Activated CD8-positive, alpha-beta memory T cell treated with anti-CD3 and anti-CD28 coated beads for 24 hours (primary cell): ENCODE measurements around the gene PVR.
"Not testable (repeated sequence)": the region's sequence is repeated elsewhere in the genome, so short reads cannot be mapped to it uniquely, and the experiment has no call there.

Experiments
- DNase-seq: peaks from one replicate; pipeline ENCODE4 v3.0.0-alpha.2; 2020

Gene PVR

DNA sequence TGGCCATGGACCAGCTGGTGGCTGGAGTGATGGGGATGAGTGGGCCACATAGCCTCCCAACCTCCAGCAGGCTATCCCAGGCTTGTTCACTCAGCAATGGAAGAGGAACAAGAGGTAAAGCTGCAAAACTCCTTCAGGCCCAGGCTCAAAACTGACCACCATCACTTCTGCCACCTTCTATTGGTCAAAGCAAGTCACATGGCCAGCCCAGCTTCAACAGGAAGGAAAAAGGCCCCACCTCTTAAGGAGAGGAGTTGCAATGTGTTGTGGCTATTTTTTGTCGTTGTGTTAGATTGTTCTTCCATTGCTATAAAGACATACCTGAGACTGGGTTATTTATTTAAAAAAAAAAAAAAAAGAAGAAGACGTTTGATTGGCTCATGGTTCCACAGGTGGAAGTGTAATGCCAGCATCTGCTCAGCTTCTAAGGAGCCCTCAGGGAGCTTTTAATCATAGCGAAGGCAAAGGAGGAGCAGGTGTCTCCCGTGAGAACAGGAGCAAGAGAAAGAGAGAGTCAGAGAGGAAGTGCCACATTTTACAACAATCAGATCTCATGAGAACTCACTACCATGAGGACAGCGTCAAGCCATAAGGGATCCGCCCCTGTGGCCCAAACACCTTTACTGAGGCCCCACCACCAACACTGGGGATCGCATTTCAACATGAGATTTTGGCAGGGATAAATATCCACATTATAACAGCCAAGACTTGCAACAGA, 24.9 kb upstream of the PVR start:
- no peak for DNase-seq

DNA sequence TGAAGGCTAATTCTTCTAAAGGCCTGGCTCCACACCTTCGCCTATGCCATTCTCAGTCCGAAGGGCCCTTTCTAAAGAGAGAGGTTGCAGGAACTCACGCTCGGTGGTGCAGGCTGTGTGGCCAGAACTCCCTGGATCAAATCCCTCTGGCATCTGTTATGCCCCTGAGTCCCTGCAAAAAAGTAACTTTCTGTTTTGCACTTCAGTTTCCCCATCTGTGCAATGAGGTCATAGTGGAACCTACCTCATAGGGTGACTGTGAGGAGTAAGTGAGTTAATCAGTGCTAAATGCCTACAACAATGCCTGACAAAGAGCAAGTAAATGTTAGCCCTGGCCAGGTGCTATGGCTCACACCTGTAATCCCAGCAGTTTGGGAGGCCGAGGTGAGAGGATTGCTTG, 23.0 kb upstream of the PVR start:
- no peak for DNase-seq

DNA sequence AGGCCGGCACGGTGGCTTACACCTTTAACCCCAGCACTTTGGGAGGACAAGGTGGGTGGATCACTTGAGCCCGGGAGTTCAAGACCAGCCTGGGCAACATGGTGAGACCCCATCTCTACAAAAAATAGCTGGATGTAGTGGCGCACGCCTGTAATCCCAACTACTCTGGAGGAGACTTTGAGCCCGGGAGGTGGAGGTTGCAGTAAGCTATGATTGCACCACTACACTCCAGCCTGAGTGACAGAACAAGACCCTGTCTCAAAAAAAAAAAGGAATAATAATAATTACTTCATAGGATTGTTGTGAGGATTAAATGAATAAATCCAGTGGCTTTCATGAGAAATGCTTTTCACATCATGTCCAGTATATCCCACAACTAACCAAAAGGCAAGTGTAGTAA, 22.3 kb upstream of the PVR start:
- DNase-seq, result no peak

DNA sequence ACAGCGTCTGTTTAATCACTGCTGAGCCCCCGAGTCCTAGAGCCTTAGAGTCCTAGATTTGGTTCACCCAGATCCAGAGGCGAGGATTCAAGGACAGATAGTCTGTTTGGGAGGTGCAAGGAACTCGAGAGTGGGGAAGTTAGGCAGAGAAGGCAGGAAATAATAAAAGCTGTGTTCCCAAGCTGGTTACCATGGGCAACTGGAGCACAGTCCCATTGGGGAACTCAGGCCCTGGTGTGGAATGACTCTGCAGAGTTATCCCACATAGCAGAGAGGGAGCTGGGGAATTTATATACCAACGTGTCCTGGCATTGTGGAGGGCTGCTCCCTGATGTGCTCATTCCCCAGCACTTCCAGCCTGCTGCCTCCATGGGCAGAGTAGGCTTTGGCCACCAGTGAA, 20.6 kb upstream of the PVR start:
- DNase-seq, result no peak

DNA sequence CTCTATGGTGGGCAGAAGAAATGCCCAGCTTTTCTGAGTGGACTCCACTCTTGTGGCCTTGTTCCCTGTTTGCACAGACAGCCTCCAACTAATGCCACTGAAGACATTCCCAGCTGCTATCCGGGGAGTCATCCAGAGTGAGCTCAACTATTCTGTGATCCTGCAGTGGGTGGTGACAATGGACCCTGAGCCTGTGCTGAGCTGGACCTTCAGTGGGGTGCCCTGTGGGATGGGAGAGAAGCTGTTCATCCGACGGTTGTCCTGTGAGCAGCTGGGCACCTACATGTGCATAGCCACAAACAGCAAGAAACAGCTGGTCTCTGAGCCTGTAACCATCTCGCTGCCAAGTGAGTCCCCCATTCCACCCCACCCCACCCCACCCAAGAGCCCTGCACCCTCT, 20.1 kb upstream of the PVR start:
- no peak for DNase-seq

DNA sequence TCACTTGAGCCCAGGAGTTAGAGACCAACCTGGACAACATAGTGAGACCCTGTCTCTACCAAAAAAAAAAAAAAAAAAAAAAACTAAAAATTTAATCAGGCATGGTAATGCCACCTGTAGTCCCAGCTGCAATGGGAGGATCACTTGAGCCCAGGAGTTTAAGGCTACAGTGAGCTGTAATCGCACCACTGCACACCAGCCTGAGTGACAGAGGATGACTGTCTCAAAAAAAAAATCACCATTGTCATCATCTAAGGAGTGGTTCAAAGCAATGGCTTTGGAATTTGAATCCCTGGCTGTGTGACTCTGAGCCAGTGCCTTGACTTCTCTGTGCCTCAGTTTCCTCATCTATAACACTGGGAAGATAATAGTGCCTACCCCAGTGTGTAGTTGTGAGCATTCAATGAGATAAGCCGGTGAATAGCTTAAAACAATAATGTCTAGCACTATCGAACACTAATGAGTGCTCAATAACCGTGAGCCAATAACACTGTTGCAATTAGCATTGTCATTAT, 18.8 kb upstream of the PVR start:
- no peak for DNase-seq

DNA sequence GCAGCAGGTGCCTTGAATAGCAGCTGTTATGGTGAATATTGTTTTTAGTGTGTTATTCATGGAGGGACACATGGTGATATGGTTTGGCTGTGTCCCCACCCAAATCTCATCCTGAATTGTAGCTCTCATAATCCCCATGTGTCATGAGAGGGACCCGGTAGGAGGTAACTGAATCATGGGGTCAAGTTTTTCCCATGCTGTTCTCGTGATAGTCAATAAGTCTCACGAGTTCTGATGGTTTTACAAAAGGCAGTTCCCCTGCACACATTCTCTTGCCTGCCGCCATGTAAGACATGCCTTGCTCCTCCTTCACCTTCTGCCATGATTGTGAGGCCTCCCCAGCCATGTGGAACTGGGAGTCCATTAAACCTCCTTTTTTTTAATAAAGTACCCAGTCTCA, 18.1 kb upstream of the PVR start:
- DNase-seq, result not testable (repeated sequence)

DNA sequence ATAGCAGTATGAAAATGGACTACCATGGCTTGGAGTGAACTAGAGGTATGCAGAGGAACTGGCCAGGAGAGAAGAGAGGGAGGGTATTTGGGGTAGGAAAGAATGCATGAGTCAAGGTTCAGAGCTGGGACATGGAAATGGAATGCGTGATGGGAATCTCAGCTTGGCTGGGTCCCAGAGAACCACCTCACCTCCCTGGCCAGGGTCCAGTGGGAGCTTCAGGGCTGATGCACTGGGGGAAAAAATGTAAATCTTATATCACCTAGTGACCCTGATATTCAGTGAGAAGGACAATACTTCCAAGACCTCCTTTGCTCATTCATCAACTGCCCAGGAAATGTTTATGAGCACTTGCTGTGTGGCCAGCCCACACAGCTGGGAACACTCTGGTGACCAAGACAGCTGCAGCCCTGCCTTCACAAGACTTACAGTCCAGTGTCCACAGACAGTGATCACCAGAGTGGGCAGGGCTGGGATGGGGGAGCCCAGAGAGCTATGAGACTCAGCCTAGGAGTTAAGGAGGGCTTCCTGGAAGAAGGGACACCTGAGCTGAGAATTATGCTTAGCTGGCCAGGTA, 17.6 kb upstream of the PVR start:
- DNase-seq, result no peak

DNA sequence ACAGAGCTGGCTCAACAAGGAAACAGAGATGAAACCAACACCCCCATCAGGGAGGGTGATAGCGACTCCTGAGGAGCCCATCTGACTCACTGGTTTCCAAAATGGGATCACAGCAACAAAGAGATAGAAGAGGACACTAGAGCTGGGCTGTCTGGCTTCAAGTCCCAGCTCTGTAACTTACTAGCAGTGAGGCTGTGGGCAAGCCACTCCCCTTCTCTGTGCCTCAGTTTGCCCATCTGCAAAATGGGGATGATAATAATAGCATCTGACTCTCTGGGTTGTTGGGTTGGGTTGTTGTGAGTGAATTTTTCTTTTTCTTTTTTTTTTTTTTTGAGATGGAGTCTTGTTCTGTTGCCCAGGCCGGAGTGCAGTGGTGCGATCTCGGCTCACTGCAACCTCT, 16.1 kb upstream of the PVR start:
- DNase-seq, result no peak

DNA sequence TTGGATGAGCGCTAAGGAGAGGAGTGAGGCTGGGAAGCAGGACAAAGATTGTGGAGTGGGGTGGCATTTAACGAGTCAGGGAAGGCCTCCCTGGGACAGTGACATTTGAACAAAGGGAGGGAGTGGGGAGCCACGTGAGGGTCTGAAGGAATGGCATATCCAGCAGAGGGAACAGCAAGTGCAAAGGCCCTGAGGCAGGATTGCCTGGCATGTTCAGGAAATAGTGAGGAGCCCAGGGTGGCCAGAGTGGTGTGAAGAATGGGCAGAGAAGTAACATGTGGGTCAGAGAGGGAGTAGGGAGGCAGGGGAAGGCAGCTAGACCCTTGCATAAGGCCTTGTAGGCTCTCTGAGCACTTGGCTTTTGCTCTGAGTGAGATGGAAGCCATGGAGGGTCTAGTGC, 14.9 kb upstream of the PVR start:
- no peak for DNase-seq

DNA sequence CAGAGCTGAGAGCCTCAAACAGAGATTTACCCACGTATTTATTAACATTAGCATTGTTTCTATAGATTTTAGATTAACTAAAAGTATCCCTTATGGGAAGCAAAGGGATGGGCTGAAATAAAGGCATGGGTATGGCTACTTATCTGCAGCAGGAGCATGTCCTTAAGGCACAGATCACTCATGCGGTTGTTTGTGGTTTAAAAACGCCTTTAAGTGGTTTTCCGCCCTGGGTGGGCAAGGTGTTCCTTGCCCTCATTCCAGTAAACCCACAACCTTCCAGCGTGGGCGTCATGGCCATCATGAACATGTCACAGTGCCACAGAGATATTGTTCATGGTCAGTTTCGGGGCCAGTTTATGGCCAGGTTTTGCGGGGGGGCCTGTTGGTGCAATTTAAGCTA, 12.1 kb upstream of the PVR start:
- not testable (repeated sequence) for DNase-seq

DNA sequence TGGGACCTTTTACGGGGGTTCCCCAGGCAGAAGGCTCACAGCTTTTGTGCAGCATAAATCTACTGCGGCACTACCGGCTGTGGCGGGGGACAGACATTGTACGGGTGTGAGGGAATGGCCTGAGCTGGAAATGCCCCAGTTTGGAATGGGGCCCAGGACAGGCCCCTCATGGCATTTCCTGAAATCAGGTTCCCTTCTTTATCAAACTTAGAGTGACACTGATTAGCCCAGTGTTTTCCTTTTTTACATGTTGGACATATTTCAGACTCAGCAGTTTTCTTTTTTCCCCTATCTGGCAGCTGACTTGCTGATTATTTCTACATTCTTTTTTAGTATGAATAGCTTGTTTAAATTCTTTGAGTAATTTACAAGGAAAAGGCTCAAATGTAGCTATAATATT, 9.7 kb upstream of the PVR start:
- DNase-seq, result not testable (repeated sequence)

DNA sequence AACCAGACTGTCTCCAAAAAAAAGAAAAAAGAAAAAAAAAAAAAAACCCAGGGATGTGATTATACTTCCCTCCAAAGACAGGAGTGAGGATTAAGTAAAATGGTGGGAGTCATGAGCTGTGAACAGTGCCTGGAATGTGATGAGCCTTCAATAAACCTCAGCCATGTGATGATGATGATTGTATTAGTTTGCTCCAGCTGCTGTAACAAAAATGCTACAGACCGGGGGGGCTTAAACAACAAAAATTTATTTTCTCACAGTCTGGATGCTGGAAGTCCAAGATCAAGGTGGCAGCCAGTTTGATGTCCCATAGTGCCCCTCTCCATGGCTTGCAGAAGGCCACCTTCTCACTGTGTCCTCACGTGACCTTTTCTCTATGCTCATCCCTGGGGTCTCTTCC, 8.9 kb upstream of the PVR start:
- no peak for DNase-seq

DNA sequence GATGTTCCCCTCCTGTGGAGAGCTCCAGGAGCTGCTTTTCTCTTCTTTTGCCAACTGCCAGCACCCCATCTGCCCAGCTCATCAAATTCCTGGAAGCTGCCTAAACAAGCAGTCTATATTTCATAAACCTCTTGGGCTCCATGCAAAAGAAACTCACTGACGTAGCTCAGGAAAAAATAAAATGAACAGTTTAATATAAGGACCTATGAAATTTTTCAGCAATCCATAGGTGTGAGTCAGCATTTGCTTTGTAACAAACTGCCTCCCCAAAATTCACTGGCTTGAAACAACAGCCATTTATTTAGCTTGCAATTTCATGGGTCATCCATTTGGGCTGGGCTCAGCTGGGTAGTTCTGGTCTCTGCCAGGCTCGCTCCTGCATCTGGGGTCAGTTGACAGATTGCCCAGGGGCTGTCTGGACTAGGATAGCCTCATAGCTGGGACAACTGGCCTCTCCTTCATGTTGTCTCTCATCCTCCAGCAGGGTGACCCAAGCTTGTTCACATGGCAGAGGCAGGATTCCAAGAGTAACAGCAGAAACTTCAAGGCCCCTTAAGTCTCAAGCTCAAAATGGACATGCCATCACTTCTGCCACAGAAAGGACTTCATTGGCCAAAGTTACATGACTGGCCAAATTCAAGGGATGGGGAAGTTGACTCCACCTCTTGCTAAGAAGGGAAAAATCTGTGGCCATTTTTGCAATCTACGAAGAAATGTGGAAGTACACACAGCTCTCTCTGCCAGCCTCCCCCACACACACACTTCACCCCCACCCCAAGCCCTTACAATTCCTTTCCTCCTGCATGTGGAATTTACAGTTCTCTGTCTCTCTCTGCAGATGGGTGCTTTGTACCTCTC, 7.9 kb upstream of the PVR start:
- no peak for DNase-seq

DNA sequence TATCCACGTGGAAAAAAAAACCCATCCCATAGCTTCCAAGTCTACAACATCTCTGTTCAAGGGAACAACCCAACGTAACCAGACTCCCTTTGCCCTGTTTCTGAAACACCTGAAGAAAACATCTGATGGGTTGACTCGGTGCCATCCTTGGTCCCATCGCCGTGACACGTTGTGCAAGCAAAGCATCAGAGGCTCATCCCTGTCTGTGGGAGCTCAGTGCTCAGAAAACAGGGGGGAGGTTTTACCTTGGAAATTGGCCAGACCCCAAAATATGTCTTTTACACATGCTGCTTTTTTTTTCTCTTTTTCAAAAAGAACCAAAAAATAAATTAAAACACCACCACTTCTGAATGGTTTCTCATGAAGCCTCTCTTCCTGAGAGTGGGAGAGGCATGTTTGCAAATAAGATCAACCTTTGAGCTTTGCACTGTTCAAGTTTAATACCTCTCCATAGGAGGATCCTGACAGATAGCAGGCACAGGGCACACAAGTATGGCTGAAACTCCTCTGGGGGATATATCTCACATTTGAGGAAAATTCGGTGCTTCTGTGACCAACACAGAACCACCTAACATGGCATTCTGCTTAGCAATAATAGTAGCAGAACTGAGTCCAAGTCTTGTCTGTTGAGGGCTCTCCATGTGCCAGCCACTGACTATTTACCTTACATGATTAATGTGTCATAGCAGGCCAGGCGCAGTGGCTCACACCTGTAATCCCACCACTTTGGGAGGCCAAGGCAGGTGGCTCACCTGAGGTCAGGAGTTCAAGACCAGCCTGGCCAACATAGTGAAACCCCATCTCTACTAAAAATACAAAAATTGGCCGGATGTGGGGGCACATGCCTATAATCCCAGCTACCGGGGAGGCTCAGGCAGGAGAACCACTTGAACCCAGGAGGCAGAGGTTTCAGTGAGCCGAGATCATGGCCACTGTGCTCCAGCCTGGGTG, 7.0 kb upstream of the PVR start:
- DNase-seq, result no peak

DNA sequence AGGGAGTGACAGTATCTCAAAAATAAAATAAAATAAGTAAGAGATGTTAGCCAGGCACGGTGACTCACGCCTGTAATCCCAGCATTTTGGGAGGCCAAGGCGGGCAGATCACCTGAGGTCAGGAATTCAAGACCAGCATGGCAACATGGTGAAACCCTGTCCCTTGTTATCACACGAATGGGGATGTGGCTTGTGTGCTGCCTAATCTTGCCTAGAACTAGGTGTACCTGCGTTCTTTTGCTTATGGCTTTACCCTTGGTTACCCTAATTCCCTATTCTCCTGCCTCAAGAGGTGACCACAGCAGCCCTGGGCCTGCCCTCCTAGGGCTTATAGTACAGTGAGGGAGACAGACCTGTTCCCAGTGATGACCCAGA, 6.3 kb upstream of the PVR start:
- no peak for DNase-seq

DNA sequence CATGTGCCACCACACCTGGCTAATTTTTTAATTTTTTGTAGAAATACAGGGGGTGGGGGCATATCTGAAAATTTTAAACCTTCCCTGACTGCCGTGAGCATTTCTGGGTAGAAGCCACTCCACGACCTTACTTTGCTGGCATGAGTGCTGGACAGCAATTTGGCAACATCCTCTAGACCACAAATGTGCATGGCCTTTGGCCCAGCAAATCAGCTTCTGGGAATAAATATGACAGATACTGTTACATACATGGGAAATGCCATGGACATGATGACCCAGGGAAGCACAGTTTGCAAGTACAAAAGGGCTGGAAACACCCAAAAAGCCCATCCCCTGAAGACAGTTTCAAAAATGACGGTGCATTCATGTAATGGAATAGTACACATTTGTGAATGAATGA, 3.2 kb upstream of the PVR start:
- no peak for DNase-seq

DNA sequence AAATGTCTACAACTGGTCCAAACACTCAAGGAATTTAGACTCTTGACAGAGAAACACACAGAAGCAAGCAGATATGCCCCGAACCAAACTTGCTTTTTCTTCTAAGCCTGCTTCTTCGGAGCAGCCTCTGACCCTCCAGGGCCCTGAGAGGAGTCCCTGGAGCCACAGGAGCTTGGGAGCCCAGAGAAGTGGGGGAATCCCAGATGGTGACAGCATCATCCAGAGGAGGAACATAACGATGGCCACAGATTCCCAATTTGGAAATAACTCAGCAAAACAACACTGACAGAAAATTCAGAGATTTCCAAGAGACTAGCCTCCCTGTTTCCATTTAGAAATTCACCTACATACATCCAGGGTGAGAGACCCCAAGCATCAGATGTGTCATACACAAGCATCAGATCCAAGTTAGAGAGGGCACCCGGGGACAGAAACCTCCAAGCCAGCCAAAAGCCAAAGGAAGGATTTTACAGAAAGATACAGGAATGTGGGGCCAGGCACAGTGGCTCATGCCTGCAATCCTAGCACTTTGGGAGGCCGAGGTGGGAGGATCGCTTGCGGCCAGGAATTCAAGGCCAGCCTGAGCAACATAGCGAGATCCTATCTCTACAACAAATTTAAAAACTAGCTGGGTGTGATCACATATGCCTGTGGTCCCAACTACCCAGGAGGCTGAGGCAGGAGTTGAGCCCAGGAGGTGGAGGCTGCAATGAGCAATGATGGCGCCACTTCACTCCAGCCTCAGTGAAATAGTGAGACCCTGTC, 2.0 kb upstream of the PVR start:
- no peak for DNase-seq

DNA sequence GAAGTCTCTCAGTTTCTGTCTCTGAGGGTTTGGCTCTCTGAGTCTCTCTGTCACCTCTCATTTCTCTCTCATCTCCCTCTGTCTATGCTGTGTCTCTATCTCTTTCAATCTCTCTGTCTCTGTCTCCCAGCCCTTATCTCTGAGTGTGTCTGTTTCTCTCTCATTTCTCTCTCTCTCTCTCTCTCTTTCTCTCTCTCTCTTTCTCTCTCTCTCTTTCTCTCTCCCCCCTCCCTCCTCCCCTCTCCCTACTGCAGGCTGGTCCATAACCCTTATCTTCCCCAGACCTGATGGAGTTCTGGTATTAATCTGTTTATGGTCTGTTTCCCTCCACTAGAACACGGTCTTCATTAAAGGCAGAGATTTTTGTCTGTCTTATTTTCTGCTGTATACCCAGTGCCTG, 1.3 kb upstream of the PVR start:
- no peak for DNase-seq

DNA sequence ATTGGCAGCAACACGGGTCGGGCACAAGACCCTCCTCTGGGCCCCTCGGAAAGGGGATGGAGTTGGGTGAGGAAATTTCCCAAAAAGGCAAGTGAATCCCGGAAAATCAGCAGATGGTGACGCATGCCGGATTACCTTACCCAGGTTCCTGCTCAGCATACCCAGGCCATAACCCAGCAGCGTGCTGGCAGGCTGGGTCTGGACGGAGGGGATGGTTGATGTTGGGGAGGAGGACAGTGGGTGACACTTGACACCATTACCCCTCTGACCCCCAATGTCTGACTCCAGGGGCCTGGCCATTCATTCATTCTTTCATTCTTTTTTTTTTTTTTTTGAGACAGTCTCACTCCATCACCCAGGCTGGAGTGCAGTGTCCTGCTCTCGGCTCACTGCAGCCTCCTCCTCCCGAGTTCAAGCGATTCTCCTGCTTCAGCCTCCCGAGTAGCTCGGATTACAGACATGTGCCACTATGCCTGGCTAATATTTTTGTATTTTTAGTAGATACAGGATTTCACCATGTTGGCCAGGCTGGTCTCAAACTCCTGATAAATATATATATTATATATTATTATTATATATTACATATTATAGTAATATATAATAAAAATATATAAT, 799 bp downstream of the PVR start:
- DNase-seq, result peak; percentile 59

DNA sequence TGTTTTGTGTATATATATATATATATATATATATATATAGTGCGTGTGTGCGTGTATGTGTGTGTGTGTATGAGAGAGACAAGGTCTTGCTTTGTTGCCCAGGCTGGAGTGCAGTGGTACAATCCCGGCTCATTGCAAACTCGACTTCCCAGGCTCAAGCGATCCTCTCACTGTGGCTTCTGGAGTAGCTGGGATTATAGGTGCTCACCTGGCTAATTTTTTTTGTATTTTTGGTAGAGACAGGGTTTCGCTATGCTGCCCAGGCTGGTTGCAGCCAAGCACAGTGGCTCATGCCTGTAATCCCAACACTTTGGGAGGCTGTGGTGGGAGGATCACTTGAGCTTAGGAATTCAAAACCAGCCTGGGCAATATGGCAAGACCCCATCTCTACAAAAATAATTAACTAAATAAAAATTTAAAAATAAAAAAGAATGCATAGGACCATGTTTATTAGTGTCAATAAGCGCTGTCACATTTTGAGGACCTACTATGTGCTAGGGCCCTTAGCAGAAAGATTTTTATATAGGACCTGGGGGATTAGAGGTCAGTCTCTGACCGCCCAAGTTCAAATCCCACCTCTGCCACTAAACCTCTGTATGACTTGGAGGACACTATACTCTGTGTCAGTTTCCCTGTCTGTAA, 1.8 kb downstream of the PVR start:
- no peak for DNase-seq
